Parathyroid adenoma (tissue), 2 donors: Measurements from ENCODE around the gene IZUMO1.
A peak's percentile ranks its signal among the peaks of the same experiment; 100 is the strongest.

Experiments
- H2AFZ ChIP-seq: fragments of 300-600 bp; sonication (generic); one replicate; pipeline ENCODE4 v1.7.0; 2017; ENCODE audit warnings: antibody characterized with exemption, mild to moderate bottlenecking
- H3K27ac ChIP-seq: fragments of 300-600 bp; sonication (generic); one replicate; pipeline ENCODE4 v1.7.0; 2017
- H3K27me3 ChIP-seq: fragments of 300-600 bp; sonication (generic); one replicate; pipeline ENCODE4 v1.7.0; 2017; ENCODE audit warnings: low read length; ENCODE audit not compliant: control insufficient read depth, insufficient read depth
- H3K36me3 ChIP-seq: fragments of 300-600 bp; sonication (generic); one replicate; pipeline ENCODE4 v1.7.0; 2017; ENCODE audit warnings: low read length; ENCODE audit not compliant: control insufficient read depth, insufficient read depth
- H3K4me1 ChIP-seq: fragments of 300-600 bp; sonication (generic); one replicate; pipeline ENCODE4 v1.7.0; 2017; ENCODE audit warnings: control low read depth
- H3K4me2 ChIP-seq: fragments of 300-600 bp; sonication (generic); one replicate; pipeline ENCODE4 v1.7.0; 2017; ENCODE audit warnings: low read length
- H3K4me3 ChIP-seq: fragments of 300-600 bp; sonication (generic); one replicate; pipeline ENCODE4 v1.7.0; 2017; ENCODE audit warnings: low read depth, low read length
- H3K79me2 ChIP-seq: fragments of 300-600 bp; sonication (generic); one replicate; pipeline ENCODE4 v1.7.0; 2017; ENCODE audit warnings: control low read depth
- H3K9ac ChIP-seq: fragments of 300-600 bp; sonication (generic); one replicate; pipeline ENCODE4 v1.7.0; 2017; ENCODE audit warnings: mild to moderate bottlenecking
- H3K9me3 ChIP-seq: fragments of 300-600 bp; sonication (generic); one replicate; pipeline ENCODE4 v1.7.0; 2017; ENCODE audit warnings: low read length; ENCODE audit not compliant: control insufficient read depth
- CTCF ChIP-seq: fragments of 300-600 bp; sonication (generic); IDR thresholded peaks from one replicate; pipeline ENCODE4 v1.7.0; 2017; ENCODE audit warnings: antibody characterized with exemption, mild to moderate bottlenecking
- donor health status: primary hyperparathyroidism.

The IZUMO1 gene

GRCh38 chr19:48749571-48750198 is 3.0 kb upstream of the IZUMO1 start:
- no peak overlapping the region for H3K4me2 ChIP-seq
- no peak for TF ChIP-seq CTCF
- H3K36me3 ChIP-seq = no peaks in the 10 kb centered on the region
- peaks cover 3% of the 10 kb centered on the region for H3K79me2 ChIP-seq
- no peak overlapping the region for H3K27ac ChIP-seq
- no peaks in the 10 kb centered on the region for H3K9me3 ChIP-seq
- no peaks in the 10 kb centered on the region for H3K27me3 ChIP-seq
- peaks cover 8% of the 10 kb centered on the region for H3K4me1 ChIP-seq
- no peak overlapping the region for H3K9ac ChIP-seq
- H3K4me3 ChIP-seq = no peak overlapping the region
- no peak overlapping the region for H2AFZ ChIP-seq

- H3K9me3 ChIP-seq = no peaks in the 10 kb centered on the region
- H2AFZ ChIP-seq = no peak overlapping the region
- H3K4me3 ChIP-seq = no peak overlapping the region
- H3K79me2 ChIP-seq = peaks cover under 1% of the 10 kb centered on the region
- no peak overlapping the region for H3K9ac ChIP-seq
- H3K36me3 ChIP-seq = no peaks in the 10 kb centered on the region
- H3K27ac ChIP-seq = peak overlapping the region; percentile 72
- no peaks in the 10 kb centered on the region for H3K27me3 ChIP-seq
- TF ChIP-seq CTCF = no peak
- no peak overlapping the region for H3K4me2 ChIP-seq
- H3K4me1 ChIP-seq = peaks cover 4% of the 10 kb centered on the region
Observed at GRCh38 chr19:48746110-48746509, 599 bp downstream of the IZUMO1 start.

- no peak overlapping the region for H3K9ac ChIP-seq
- no peaks in the 10 kb centered on the region for H3K9me3 ChIP-seq
- H3K27ac ChIP-seq = no peak overlapping the region
- no peak overlapping the region for H3K4me2 ChIP-seq
- peaks cover 4% of the 10 kb centered on the region for H3K4me1 ChIP-seq
- H2AFZ ChIP-seq = no peak overlapping the region
- no peaks in the 10 kb centered on the region for H3K27me3 ChIP-seq
- H3K79me2 ChIP-seq = no peaks in the 10 kb centered on the region
- TF ChIP-seq CTCF = no peak
- no peaks in the 10 kb centered on the region for H3K36me3 ChIP-seq
- no peak overlapping the region for H3K4me3 ChIP-seq
Observed at GRCh38 chr19:48745208-48745995, 1.3 kb downstream of the IZUMO1 start.

- no peaks in the 10 kb centered on the region for H3K27me3 ChIP-seq
- peaks cover under 1% of the 10 kb centered on the region for H3K4me1 ChIP-seq
- H3K27ac ChIP-seq = no peak overlapping the region
- H3K4me2 ChIP-seq = no peak overlapping the region
- H3K9me3 ChIP-seq = no peaks in the 10 kb centered on the region
- TF ChIP-seq CTCF = no peak
- no peaks in the 10 kb centered on the region for H3K36me3 ChIP-seq
- H3K79me2 ChIP-seq = no peaks in the 10 kb centered on the region
- H3K9ac ChIP-seq = no peak overlapping the region
- no peak overlapping the region for H3K4me3 ChIP-seq
- H2AFZ ChIP-seq = no peak overlapping the region
Observed at GRCh38 chr19:48742096-48742495, 4.6 kb downstream of the IZUMO1 start.
